ENCODE results near the gene SETD7. TPM values are rescaled to one million over a fixed set of nuclear protein-coding genes. Genes with fewer than 3 reads are reported as not detected.

The SETD7 gene
- total RNA-seq, 1 experiment from 2014 or later: 52.8 TPM

GRCh38 chr4:139530833-139531427, 25.1 kb downstream of the SETD7 start:
- ChIA-PET CTCF (interaction anchor here (0.6 to 1.0 kb wide), 2 partner anchors 9 to 33 kb away, joined by 3 to 5 read pairs; no protein-coding TSS in a partner anchor), POLR2A (ENCODE audit: low non-redundant PET) (no interaction called here)
- Histone ChIP-seq H3K27ac (ENCODE audit: low read depth, low read length, poor library complexity, severe bottlenecking) (no peak overlapping the region), H3K9me3 (ENCODE audit: low read depth, low read length, poor library complexity, severe bottlenecking) (no peaks in the 10 kb centered on the region), H3K4me3 (ENCODE audit: low read depth, low read length, poor library complexity, severe bottlenecking) (no peak overlapping the region), H3K27me3 (replicated peaks; ENCODE audit: insufficient read depth, low read depth, low read length, poor library complexity) (no peaks in the 10 kb centered on the region), H3K4me1 (ENCODE audit: insufficient read depth, low read length, poor library complexity, severe bottlenecking) (peaks cover 35% of the 10 kb centered on the region), H3K36me3 (ENCODE audit: insufficient read depth, low read length, poor library complexity, severe bottlenecking) (peaks cover 36% of the 10 kb centered on the region)
- intact Hi-C loops (cut with micrococcal nuclease; ENCODE audit: unreplicated experiment): no loop called here
- BruUV-seq (replicated peaks): no TSS peak
- peak; percentile 72 for DNase-seq (ENCODE audit: low spot score)
- TF ChIP-seq, protein P1, sequence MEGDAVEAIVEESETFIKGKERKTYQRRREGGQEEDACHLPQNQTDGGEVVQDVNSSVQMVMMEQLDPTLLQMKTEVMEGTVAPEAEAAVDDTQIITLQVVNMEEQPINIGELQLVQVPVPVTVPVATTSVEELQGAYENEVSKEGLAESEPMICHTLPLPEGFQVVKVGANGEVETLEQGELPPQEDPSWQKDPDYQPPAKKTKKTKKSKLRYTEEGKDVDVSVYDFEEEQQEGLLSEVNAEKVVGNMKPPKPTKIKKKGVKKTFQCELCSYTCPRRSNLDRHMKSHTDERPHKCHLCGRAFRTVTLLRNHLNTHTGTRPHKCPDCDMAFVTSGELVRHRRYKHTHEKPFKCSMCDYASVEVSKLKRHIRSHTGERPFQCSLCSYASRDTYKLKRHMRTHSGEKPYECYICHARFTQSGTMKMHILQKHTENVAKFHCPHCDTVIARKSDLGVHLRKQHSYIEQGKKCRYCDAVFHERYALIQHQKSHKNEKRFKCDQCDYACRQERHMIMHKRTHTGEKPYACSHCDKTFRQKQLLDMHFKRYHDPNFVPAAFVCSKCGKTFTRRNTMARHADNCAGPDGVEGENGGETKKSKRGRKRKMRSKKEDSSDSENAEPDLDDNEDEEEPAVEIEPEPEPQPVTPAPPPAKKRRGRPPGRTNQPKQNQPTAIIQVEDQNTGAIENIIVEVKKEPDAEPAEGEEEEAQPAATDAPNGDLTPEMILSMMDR (conservative IDR thresholded peaks at IDR 0.05; ENCODE audit: low read depth, low read length): peak; percentile 73
- TF ChIP-seq EZH2 (IDR thresholded peaks at IDR 0.05; ENCODE audit: borderline replicate concordance, low read depth, low read length, poor library complexity, severe bottlenecking): no peak

DNA sequence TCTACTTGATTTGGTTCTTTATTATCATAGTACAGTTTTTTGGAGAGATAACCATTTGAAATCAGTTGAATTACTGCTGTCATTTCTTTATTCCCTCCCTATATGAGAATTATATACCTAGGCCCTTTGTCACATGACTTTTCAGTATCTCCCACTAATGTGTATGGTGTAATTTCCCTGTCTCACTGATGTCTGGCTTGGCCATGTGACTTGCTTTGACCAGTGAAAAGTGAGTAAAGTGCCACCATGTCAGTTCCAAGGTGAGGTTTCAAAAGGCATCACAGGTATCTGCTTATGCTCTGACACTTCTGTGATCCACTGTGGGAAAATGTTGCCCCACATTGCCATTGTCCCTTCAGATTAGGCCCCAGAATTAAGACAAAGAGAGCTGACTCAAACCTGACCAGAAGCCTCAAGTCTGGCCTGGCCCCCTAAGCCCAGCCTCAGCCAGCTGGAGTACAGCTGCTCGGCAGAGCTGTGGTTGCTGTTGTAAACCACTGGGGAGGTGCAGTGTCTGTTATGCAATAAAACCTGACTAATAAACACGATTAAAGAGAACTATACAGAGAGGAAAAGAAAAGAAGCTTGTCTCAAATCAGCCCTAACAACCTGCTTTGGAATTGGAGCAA, 27.5 kb downstream of the SETD7 start:
- Histone ChIP-seq H3K27ac (ENCODE audit: low read depth, low read length, poor library complexity, severe bottlenecking) (no peak overlapping the region), H3K27me3 (replicated peaks; ENCODE audit: insufficient read depth, low read depth, low read length, poor library complexity) (no peaks in the 10 kb centered on the region), H3K4me1 (ENCODE audit: insufficient read depth, low read length, poor library complexity, severe bottlenecking) (peaks cover 33% of the 10 kb centered on the region), H3K9me3 (ENCODE audit: low read depth, low read length, poor library complexity, severe bottlenecking) (no peaks in the 10 kb centered on the region), H3K4me3 (ENCODE audit: low read depth, low read length, poor library complexity, severe bottlenecking) (no peak overlapping the region), H3K36me3 (ENCODE audit: insufficient read depth, low read length, poor library complexity, severe bottlenecking) (peaks cover 42% of the 10 kb centered on the region)
- CTCF ChIA-PET: no interaction called here
- no TSS peak for BruUV-seq (replicated peaks)
- POLR2A ChIA-PET (ENCODE audit: low non-redundant PET): no interaction called here
- TF ChIP-seq EZH2 (IDR thresholded peaks at IDR 0.05; ENCODE audit: borderline replicate concordance, low read depth, low read length, poor library complexity, severe bottlenecking): no peak
- TF ChIP-seq, protein P1 (conservative IDR thresholded peaks at IDR 0.05; ENCODE audit: low read depth, low read length): no peak
- intact Hi-C loops (cut with micrococcal nuclease; ENCODE audit: unreplicated experiment): no loop called here
- DNase-seq (ENCODE audit: low spot score): peak; percentile 23

- no peaks in the 10 kb centered on the region for H3K9me3 ChIP-seq (ENCODE audit: low read depth, low read length, poor library complexity, severe bottlenecking)
- peaks cover 50% of the 10 kb centered on the region for H3K36me3 ChIP-seq (ENCODE audit: insufficient read depth, low read length, poor library complexity, severe bottlenecking)
- BruUV-seq (replicated peaks): no TSS peak
- TF ChIP-seq EZH2 (IDR thresholded peaks at IDR 0.05; ENCODE audit: borderline replicate concordance, low read depth, low read length, poor library complexity, severe bottlenecking): no peak
- TF ChIP-seq, protein P1 (conservative IDR thresholded peaks at IDR 0.05; ENCODE audit: low read depth, low read length): no peak
- ChIA-PET CTCF (interaction anchor here (0.5 kb wide), 1 partner anchor 76 kb away, joined by 3 read pairs; no protein-coding TSS in a partner anchor), POLR2A (ENCODE audit: low non-redundant PET) (interaction anchor here (0.9 kb wide), 1 partner anchor 25 kb away, joined by 5 read pairs; no protein-coding TSS in a partner anchor)
- no peak overlapping the region for H3K27ac ChIP-seq (ENCODE audit: low read depth, low read length, poor library complexity, severe bottlenecking)
- H3K27me3 ChIP-seq (replicated peaks; ENCODE audit: insufficient read depth, low read depth, low read length, poor library complexity): no peaks in the 10 kb centered on the region
- DNase-seq (ENCODE audit: low spot score): no peak
- peaks cover 23% of the 10 kb centered on the region for H3K4me1 ChIP-seq (ENCODE audit: insufficient read depth, low read length, poor library complexity, severe bottlenecking)
- intact Hi-C loops (cut with micrococcal nuclease; ENCODE audit: unreplicated experiment): no loop called here
- no peak overlapping the region for H3K4me3 ChIP-seq (ENCODE audit: low read depth, low read length, poor library complexity, severe bottlenecking)
Observed at GRCh38 chr4:139526928-139527327, 29.1 kb downstream of the SETD7 start.

All from A673 (cell line).